KMS-11 (cell line): Measurements from ENCODE around the gene CPPED1.

Source experiments
- H2AFZ ChIP-seq: fragments of 200-600 bp; sonication (generic); 2 replicates; pipeline ENCODE4 v1.6.1; 2016; ENCODE audit warnings: antibody characterized with exemption, mixed run types, low read depth
- H3K27ac ChIP-seq: fragments of 200-600 bp; sonication (generic); 2 replicates; pipeline ENCODE4 v1.6.1; 2016; ENCODE audit warnings: mild to moderate bottlenecking, mixed run types
- H3K27me3 ChIP-seq: fragments of 200-600 bp; sonication (generic); 2 replicates; pipeline ENCODE4 v1.6.1; 2017; ENCODE audit warnings: mild to moderate bottlenecking, low read depth, mixed run types, moderate library complexity; ENCODE audit not compliant: insufficient read depth
- H3K36me3 ChIP-seq: fragments of 200-600 bp; sonication (generic); 2 replicates; pipeline ENCODE4 v1.6.1; 2017; ENCODE audit warnings: mild to moderate bottlenecking, mixed run types; ENCODE audit not compliant: insufficient read depth
- H3K4me1 ChIP-seq: fragments of 200-600 bp; sonication (generic); 2 replicates; pipeline ENCODE4 v1.6.1; 2016; ENCODE audit warnings: mild to moderate bottlenecking, low read depth, mixed run types; ENCODE audit not compliant: poor library complexity, severe bottlenecking
- H3K4me2 ChIP-seq: fragments of 200-600 bp; sonication (generic); 2 replicates; pipeline ENCODE4 v1.7.0; 2016; ENCODE audit warnings: mild to moderate bottlenecking, mixed run types
- H3K4me3 ChIP-seq: fragments of 200-600 bp; sonication (generic); IDR thresholded peaks from 2 replicates; pipeline ENCODE4 v1.6.1; 2017; ENCODE audit warnings: low read depth, low read length, mixed read lengths; ENCODE audit not compliant: insufficient read depth
- H3K79me2 ChIP-seq: fragments of 200-600 bp; sonication (generic); 2 replicates; pipeline ENCODE4 v1.6.1; 2016; ENCODE audit warnings: low read depth, mixed run types; ENCODE audit not compliant: insufficient read depth
- H3K9ac ChIP-seq: fragments of 200-600 bp; sonication (generic); 2 replicates; pipeline ENCODE4 v1.6.1; 2016; ENCODE audit warnings: mild to moderate bottlenecking, mixed run types
- H4K20me1 ChIP-seq: fragments of 200-600 bp; sonication (generic); 2 replicates; pipeline ENCODE4 v1.6.1; 2016; ENCODE audit warnings: mild to moderate bottlenecking, mixed run types; ENCODE audit not compliant: insufficient read depth
- CTCF ChIP-seq: fragments of 200-600 bp; sonication (generic); conservative IDR thresholded peaks from 2 replicates; pipeline ENCODE4 v1.6.1; 2017; ENCODE audit warnings: low read depth, mild to moderate bottlenecking, antibody characterized with exemption, low read length, moderate library complexity, mixed read lengths

Gene CPPED1

GRCh38 chr16:12679660-12680272 lies 123.9 kb downstream of the CPPED1 start:
- no peak overlapping the region for H3K4me3 ChIP-seq

GRCh38 chr16:12678983-12679382 lies 124.7 kb downstream of the CPPED1 start:
- no peaks in the 10 kb centered on the region for H3K36me3 ChIP-seq
- no peak overlapping the region for H3K9ac ChIP-seq
- no peak overlapping the region for H3K4me2 ChIP-seq
- TF ChIP-seq CTCF, result no peak
- H4K20me1 ChIP-seq, result no peaks in the 10 kb centered on the region
- H3K4me1 ChIP-seq, result no peaks in the 10 kb centered on the region
- no peaks in the 10 kb centered on the region for H3K79me2 ChIP-seq
- H3K4me3 ChIP-seq, result no peak overlapping the region
- H3K27ac ChIP-seq, result no peak overlapping the region
- no peaks in the 10 kb centered on the region for H3K27me3 ChIP-seq
- no peak overlapping the region for H2AFZ ChIP-seq

More at GRCh38 chr16:12679660-12680272, 123.9 kb downstream of the CPPED1 start:
- Histone ChIP-seq H3K79me2 (no peaks in the 10 kb centered on the region), H3K4me1 (no peaks in the 10 kb centered on the region), H2AFZ (no peak overlapping the region), H3K9ac (no peak overlapping the region), H3K4me2 (no peak overlapping the region), H3K36me3 (no peaks in the 10 kb centered on the region), H4K20me1 (no peaks in the 10 kb centered on the region), H3K27ac (no peak overlapping the region), H3K27me3 (no peaks in the 10 kb centered on the region)
- TF ChIP-seq CTCF, result no peak

GRCh38 chr16:12677502-12677901 lies 126.2 kb downstream of the CPPED1 start:
- Histone ChIP-seq H3K27ac (no peak overlapping the region), H3K79me2 (no peaks in the 10 kb centered on the region), H3K36me3 (no peaks in the 10 kb centered on the region), H3K4me3 (no peak overlapping the region), H3K4me1 (no peaks in the 10 kb centered on the region), H3K27me3 (no peaks in the 10 kb centered on the region), H4K20me1 (no peaks in the 10 kb centered on the region), H2AFZ (no peak overlapping the region), H3K9ac (no peak overlapping the region), H3K4me2 (no peak overlapping the region)
- TF ChIP-seq CTCF, result no peak

GRCh38 chr16:12675852-12676251 lies 127.8 kb downstream of the CPPED1 start:
- Histone ChIP-seq H2AFZ (no peak overlapping the region), H3K79me2 (no peaks in the 10 kb centered on the region), H3K4me2 (no peak overlapping the region), H3K36me3 (no peaks in the 10 kb centered on the region), H4K20me1 (no peaks in the 10 kb centered on the region), H3K9ac (no peak overlapping the region), H3K27ac (no peak overlapping the region), H3K4me1 (no peaks in the 10 kb centered on the region), H3K27me3 (no peaks in the 10 kb centered on the region), H3K4me3 (no peak overlapping the region)
- TF ChIP-seq CTCF, result no peak
